Keratinocyte (primary cell): ENCODE results near the gene TLCD3B. TPM values are rescaled to one million over a fixed set of nuclear protein-coding genes. Genes with fewer than 3 reads are reported as not detected.
"Not testable (repeated sequence)": the region's sequence is repeated elsewhere in the genome, so short reads cannot be mapped to it uniquely, and the experiment has no call there.

ENCODE experiments used
- DNase-seq: peaks from one replicate; pipeline ENCODE4 v3.0.0-alpha.2; 2011; ENCODE audit warnings: low read depth, missing footprints, low spot score
- FAIRE-seq: peaks from 2 replicates; lab custom pipeline; 2011; peaks lifted over from hg19 to GRCh38; lab: Jason Lieb, UNC
- H2AFZ ChIP-seq: 2 replicates; pipeline ENCODE4 v1.6.0; 2012; ENCODE audit warnings: low read length, control low read depth, inconsistent platforms; ENCODE audit not compliant: control insufficient read depth
- H3K27ac ChIP-seq: 2 replicates; pipeline ENCODE4 v1.5.1; 2011; ENCODE audit warnings: low read length; ENCODE audit not compliant: control insufficient read depth, insufficient read depth
- H3K27me3 ChIP-seq: 3 replicates; pipeline ENCODE4 v1.6.0; 2011; ENCODE audit warnings: low read length; ENCODE audit not compliant: control insufficient read depth, insufficient read depth; ENCODE audit errors: extremely low read depth
- H3K36me3 ChIP-seq, 2 experiments: 2 replicates in 1 of 2; 3 replicates in 1 of 2; pipeline ENCODE4 v1.5.1; 2011; ENCODE audit warnings: low read length in 2 of 2, mild to moderate bottlenecking in 1 of 2; ENCODE audit not compliant: control insufficient read depth in 2 of 2, insufficient read depth in 2 of 2; ENCODE audit errors: extremely low read depth in 1 of 2
- H3K4me1 ChIP-seq: 3 replicates; pipeline ENCODE4 v1.5.1; 2011; ENCODE audit warnings: low read length; ENCODE audit not compliant: control insufficient read depth, insufficient read depth; ENCODE audit errors: extremely low read depth
- H3K4me2 ChIP-seq: 3 replicates; pipeline ENCODE4 v1.6.0; 2011; ENCODE audit warnings: low read depth, low read length; ENCODE audit not compliant: control insufficient read depth, insufficient read depth; ENCODE audit errors: extremely low read depth
- H3K4me3 ChIP-seq, 3 experiments: fragments of 200-600 bp in 1 of 3; sonication (generic) in 1 of 3; 2 replicates in 2 of 3; 3 replicates in 1 of 3; pipeline ENCODE4 v1.5.1; 2011 to 2016; ENCODE audit warnings: low read length in 3 of 3, mild to moderate bottlenecking in 3 of 3, control low read depth in 2 of 3, inconsistent platforms in 1 of 3, low read depth in 1 of 3, mixed read lengths in 1 of 3, mixed run types in 1 of 3, moderate library complexity in 1 of 3; ENCODE audit not compliant: control insufficient read depth in 2 of 3, insufficient read depth in 2 of 3; ENCODE audit errors: extremely low read depth in 1 of 3
- H3K79me2 ChIP-seq: 2 replicates; pipeline ENCODE4 v1.6.0; 2012; ENCODE audit warnings: low read length; ENCODE audit not compliant: control insufficient read depth, insufficient read depth
- H3K9ac ChIP-seq: 3 replicates; pipeline ENCODE4 v1.6.0; 2011; ENCODE audit warnings: low read length; ENCODE audit not compliant: control insufficient read depth, insufficient read depth; ENCODE audit errors: extremely low read depth
- H3K9me1 ChIP-seq: 3 replicates; pipeline ENCODE4 v1.6.0; 2011; ENCODE audit warnings: low read length; ENCODE audit not compliant: control insufficient read depth, insufficient read depth; ENCODE audit errors: extremely low read depth
- H3K9me3 ChIP-seq: 2 replicates; pipeline ENCODE4 v1.5.1; 2012; ENCODE audit warnings: low read depth, low read length; ENCODE audit not compliant: control insufficient read depth
- H4K20me1 ChIP-seq: 3 replicates; pipeline ENCODE4 v1.6.0; 2011; ENCODE audit warnings: low read length; ENCODE audit not compliant: control insufficient read depth, insufficient read depth; ENCODE audit errors: extremely low read depth
- CTCF ChIP-seq, 3 experiments: IDR thresholded peaks in 1 of 3; conservative IDR thresholded peaks in 1 of 3; optimal IDR thresholded peaks in 1 of 3; 2 replicates in 2 of 3; 3 replicates in 1 of 3; pipeline versions ENCODE3 to v1.5.1; 2011; ENCODE audit warnings: low read length in 3 of 3, mild to moderate bottlenecking in 3 of 3, moderate library complexity in 2 of 3, control low read depth in 1 of 3, inconsistent platforms in 1 of 3; ENCODE audit not compliant: insufficient read depth in 2 of 3; ENCODE audit errors: extremely low read depth in 1 of 3
- EZH2 ChIP-seq: IDR thresholded peaks from one replicate; pipeline ENCODE4 v1.6.1; 2012; ENCODE audit warnings: inconsistent platforms, mild to moderate bottlenecking, low read length, moderate library complexity
- dilution Hi-C: fragments of 300-500 bp; cut with MboI; formaldehyde crosslinking; loops from one replicate; pipeline ENCODE4 v1.7.0; 2020; ENCODE audit warnings: low sequenced_read_pairs; ENCODE audit not compliant: extremely low pct_ligation_motif_present
- polyA plus RNA-seq, 5 experiments: library from polyadenylated mRNA; depleted of rRNA in 3 of 5; stranded (reverse) in 3 of 5; stranded (forward) in 1 of 5; unstranded in 1 of 5; fragments of >200 nt; gene quantifications; 1 replicate in 1 of 5; 2 replicates in 3 of 5; 3 replicates in 1 of 5; pipeline versions ENCODE4 v1.2.1 to v1.2.3, GENCODE V29; 2011 to 2012; ENCODE audit warnings: missing spikeins in 2 of 5, low read depth in 1 of 5, low replicate concordance in 1 of 5

The TLCD3B gene
- polyA plus RNA-seq, 1 donor (not counting 4 experiments of a cell fraction or from before 2014, with no cell fraction given), result not detected

DNA sequence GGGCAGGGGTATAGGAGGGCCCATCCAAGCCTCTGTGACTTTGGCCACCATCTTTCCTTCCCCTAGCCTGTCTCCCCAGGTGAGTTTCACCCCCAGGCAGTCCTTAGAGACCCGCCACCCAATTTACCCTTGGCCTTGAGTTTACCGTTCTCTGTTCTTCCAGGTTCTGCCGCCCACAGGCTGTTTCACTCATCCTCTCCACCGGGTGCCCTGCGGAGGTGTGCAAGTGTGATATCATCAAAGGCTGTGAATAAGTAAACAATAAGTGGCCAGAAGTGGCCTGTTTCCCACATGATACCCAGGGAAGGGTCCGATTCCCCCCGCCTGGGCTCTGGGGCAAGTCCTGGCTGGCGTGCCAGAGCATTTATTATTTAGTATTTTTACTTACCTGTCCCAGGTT lies 15.1 kb upstream of the TLCD3B start:
- Histone ChIP-seq H3K27ac (no peak overlapping the region), H3K9me3 (no peaks in the 10 kb centered on the region), H3K9ac (no peak overlapping the region), H2AFZ (no peak overlapping the region), H3K79me2 (no peaks in the 10 kb centered on the region), H3K9me1 (no peaks in the 10 kb centered on the region), H3K36me3 (no peaks in the 10 kb centered on the region), H3K4me3 (no peak overlapping the region), H3K4me1 (peaks cover 3% of the 10 kb centered on the region), H3K4me2 (no peak overlapping the region), H4K20me1 (no peaks in the 10 kb centered on the region), H3K27me3 (no peaks in the 10 kb centered on the region)
- FAIRE-seq (no peak), DNase-seq (no peak)
- TF ChIP-seq CTCF (optimal IDR thresholded peaks at IDR 0.05 in 1 of 3, IDR thresholded peaks at IDR 0.05 in 1 of 3, conservative IDR thresholded peaks at IDR 0.05 in 1 of 3; ENCODE audit: extremely low read depth in 1 of 3, insufficient read depth in 2 of 3, low read length in 3 of 3) (no peak), EZH2 (no peak)
- dilution Hi-C loops, result no loop called here

GRCh38 chr16:30041841-30042240 lies 10.8 kb upstream of the TLCD3B start:
- FAIRE-seq (no peak), DNase-seq (no peak)
- H3K79me2 ChIP-seq, result no peaks in the 10 kb centered on the region
- H3K9me1 ChIP-seq, result no peaks in the 10 kb centered on the region
- no peak overlapping the region for H3K27ac ChIP-seq
- no peak overlapping the region for H3K4me2 ChIP-seq
- H4K20me1 ChIP-seq, result no peaks in the 10 kb centered on the region
- no peak overlapping the region for H3K4me3 ChIP-seq
- H2AFZ ChIP-seq, result no peak overlapping the region
- no peaks in the 10 kb centered on the region for H3K36me3 ChIP-seq
- no peaks in the 10 kb centered on the region for H3K27me3 ChIP-seq
- no peak overlapping the region for H3K9ac ChIP-seq
- H3K4me1 ChIP-seq, result no peaks in the 10 kb centered on the region
- dilution Hi-C loops, result no loop called here
- peak in 2 of 3 experiments; percentile 21 to 35 for TF ChIP-seq CTCF (optimal IDR thresholded peaks at IDR 0.05 in 1 of 3, IDR thresholded peaks at IDR 0.05 in 1 of 3, conservative IDR thresholded peaks at IDR 0.05 in 1 of 3; ENCODE audit: extremely low read depth in 1 of 3, insufficient read depth in 2 of 3, low read length in 3 of 3)
- TF ChIP-seq EZH2, result no peak
- H3K9me3 ChIP-seq, result no peaks in the 10 kb centered on the region

DNA sequence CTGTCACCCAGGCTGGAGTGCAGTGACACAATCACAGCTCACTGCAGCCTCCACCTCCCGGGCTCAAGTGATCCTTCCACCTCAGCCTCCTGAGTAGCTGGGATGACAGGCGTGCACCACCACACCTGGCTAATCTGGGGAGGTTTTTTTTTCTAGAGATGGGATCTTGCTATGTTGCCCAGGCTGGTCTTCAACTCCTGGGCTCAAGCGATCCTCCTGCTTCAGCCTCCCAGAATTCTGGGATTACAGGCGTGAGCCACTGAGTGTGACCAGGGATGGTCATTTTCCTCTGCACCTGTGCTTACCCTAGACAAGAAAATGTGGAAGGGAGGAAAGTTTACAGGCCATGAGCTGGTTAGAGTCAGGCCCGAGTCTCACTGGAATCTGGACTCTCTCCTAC lies 9.6 kb upstream of the TLCD3B start:
- FAIRE-seq, H2AFZ ChIP-seq, H3K79me2 ChIP-seq, H3K4me2 ChIP-seq, H3K4me3 ChIP-seq, H3K36me3 ChIP-seq, H3K27me3 ChIP-seq, H3K9ac ChIP-seq, H3K4me1 ChIP-seq, dilution Hi-C loops, H3K9me3 ChIP-seq, DNase-seq, H3K27ac ChIP-seq, H3K9me1 ChIP-seq, H4K20me1 ChIP-seq: not testable (repeated sequence)
